ENCODE measurements around the gene PTCH2.

Gene PTCH2

DNA sequence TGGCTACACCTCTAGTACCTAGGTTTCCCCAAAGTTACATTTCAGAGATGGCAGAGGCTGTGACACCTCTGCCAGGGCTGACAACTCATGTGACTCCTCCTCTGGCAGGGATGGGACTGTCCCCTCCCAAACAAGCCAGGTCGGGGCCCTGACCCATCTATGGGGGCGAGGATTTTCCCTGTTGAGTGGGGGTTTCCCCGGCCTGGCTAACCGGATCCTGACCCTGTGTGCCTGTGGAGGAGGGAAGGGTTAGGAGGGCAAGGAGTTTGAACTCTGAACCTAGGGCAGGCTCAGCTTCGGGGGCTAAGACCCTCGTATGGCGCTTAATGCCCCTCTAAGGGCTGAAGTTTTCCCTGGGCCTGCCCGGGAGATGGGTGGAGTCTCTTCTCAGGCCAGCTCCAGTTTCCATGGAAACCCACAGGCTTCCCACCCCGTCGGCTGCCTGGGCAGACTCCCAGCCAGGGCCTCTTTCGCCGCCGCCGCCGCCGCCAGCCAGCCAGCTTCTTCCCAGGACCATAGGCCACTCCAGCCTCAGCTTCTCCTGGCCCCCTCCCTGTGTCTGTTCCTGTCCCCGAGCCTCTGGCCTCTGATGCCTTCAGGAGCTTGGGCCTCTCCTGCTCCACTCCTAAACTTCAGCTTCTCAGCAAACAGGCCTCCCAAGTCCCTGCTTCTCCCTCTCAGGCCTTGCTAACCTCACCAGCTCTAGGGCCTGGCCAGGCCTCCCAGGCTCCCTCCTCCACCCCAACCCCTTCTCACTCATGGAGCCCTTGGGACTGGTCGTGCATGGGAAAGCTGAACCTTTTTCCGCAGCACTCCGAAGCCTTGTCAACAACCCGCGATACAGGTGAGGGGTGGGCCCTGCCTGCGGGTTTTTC, 34.8 kb downstream of the PTCH2 start, which contains the start of gene BTBD19:
Gene BTBD19 (plus strand): TSS at position 461 of the 875 bp plus-strand sequence. CDS start 298 bp downstream, at position 759.
- TF ChIP-seq, protein P1, sequence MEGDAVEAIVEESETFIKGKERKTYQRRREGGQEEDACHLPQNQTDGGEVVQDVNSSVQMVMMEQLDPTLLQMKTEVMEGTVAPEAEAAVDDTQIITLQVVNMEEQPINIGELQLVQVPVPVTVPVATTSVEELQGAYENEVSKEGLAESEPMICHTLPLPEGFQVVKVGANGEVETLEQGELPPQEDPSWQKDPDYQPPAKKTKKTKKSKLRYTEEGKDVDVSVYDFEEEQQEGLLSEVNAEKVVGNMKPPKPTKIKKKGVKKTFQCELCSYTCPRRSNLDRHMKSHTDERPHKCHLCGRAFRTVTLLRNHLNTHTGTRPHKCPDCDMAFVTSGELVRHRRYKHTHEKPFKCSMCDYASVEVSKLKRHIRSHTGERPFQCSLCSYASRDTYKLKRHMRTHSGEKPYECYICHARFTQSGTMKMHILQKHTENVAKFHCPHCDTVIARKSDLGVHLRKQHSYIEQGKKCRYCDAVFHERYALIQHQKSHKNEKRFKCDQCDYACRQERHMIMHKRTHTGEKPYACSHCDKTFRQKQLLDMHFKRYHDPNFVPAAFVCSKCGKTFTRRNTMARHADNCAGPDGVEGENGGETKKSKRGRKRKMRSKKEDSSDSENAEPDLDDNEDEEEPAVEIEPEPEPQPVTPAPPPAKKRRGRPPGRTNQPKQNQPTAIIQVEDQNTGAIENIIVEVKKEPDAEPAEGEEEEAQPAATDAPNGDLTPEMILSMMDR (conservative IDR thresholded peaks at IDR 0.05) = no peak
- H3K27ac ChIP-seq = no peak within 1 kb of the TSS

GRCh38 chr1:44807364-44808062, 35.5 kb downstream of the PTCH2 start:
- TF ChIP-seq, protein P1 (conservative IDR thresholded peaks at IDR 0.05) = no peak

GRCh38 chr1:44806704-44807363, 36.2 kb downstream of the PTCH2 start, which contains the start of gene DYNLT4:
Gene DYNLT4, minus strand, starts transcription at chr1:44807351. Its CDS starts 683 bp downstream, at chr1:44806668.
- TF ChIP-seq, protein P1 (conservative IDR thresholded peaks at IDR 0.05) = no peak

More at GRCh38 chr1:44807364-44808062, 35.5 kb downstream of the PTCH2 start:
- no peak overlapping the region for H3K27ac ChIP-seq

GRCh38 chr1:44806025-44806703, 36.9 kb downstream of the PTCH2 start:
- TF ChIP-seq, protein P1 (conservative IDR thresholded peaks at IDR 0.05) = no peak
- no peak overlapping the region for H3K27ac ChIP-seq

More at GRCh38 chr1:44806704-44807363, 36.2 kb downstream of the PTCH2 start, which contains the start of gene DYNLT4:
- no peak within 1 kb of the TSS for H3K27ac ChIP-seq

DNA sequence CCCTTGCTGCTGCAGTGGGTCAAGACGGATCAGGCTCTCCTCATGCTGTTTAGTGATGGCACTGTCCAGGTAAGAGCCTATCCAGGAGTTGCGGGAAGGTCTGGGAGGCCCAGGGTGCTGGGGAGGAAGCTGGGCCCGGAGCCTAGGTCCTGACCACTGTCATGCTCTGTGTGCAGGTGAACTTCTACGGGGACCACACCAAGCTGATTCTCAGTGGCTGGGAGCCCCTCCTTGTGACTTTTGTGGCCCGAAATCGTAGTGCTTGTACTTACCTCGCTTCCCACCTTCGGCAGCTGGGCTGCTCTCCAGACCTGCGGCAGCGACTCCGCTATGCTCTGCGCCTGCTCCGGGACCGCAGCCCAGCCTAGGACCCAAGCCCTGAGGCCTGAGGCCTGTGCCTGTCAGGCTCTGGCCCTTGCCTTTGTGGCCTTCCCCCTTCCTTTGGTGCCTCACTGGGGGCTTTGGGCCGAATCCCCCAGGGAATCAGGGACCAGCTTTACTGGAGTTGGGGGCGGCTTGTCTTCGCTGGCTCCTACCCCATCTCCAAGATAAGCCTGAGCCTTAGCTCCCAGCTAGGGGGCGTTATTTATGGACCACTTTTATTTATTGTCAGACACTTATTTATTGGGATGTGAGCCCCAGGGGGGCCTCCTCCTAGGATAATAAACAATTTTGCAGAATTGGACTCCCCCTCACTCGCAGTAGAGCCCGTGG, 37.6 kb downstream of the PTCH2 start:
- TF ChIP-seq, protein P1 (conservative IDR thresholded peaks at IDR 0.05) = no peak
- H3K27ac ChIP-seq = no peak overlapping the region

- H3K27ac ChIP-seq = no peak overlapping the region
- TF ChIP-seq, protein P1 (conservative IDR thresholded peaks at IDR 0.05) = no peak
These were observed 39.5 kb downstream of the PTCH2 start for GRCh38 chr1:44803312-44804095.
